Keratinocyte (primary cell): ENCODE data around the gene SNX3. TPM values are rescaled to one million over a fixed set of nuclear protein-coding genes. Genes with fewer than 3 reads are reported as not detected.

Experiments used
- DNase-seq: peaks from one replicate; pipeline ENCODE4 v3.0.0-alpha.2; 2011; ENCODE audit warnings: low read depth, missing footprints, low spot score
- FAIRE-seq: peaks from 2 replicates; lab custom pipeline; 2011; peaks lifted over from hg19 to GRCh38; lab: Jason Lieb, UNC
- H2AFZ ChIP-seq: 2 replicates; pipeline ENCODE4 v1.6.0; 2012; ENCODE audit warnings: low read length, control low read depth, inconsistent platforms; ENCODE audit not compliant: control insufficient read depth
- H3K27ac ChIP-seq: 2 replicates; pipeline ENCODE4 v1.5.1; 2011; ENCODE audit warnings: low read length; ENCODE audit not compliant: control insufficient read depth, insufficient read depth
- H3K27me3 ChIP-seq: 3 replicates; pipeline ENCODE4 v1.6.0; 2011; ENCODE audit warnings: low read length; ENCODE audit not compliant: control insufficient read depth, insufficient read depth; ENCODE audit errors: extremely low read depth
- H3K36me3 ChIP-seq, 2 experiments: 2 replicates in 1 of 2; 3 replicates in 1 of 2; pipeline ENCODE4 v1.5.1; 2011; ENCODE audit warnings: low read length in 2 of 2, mild to moderate bottlenecking in 1 of 2; ENCODE audit not compliant: control insufficient read depth in 2 of 2, insufficient read depth in 2 of 2; ENCODE audit errors: extremely low read depth in 1 of 2
- H3K4me1 ChIP-seq: 3 replicates; pipeline ENCODE4 v1.5.1; 2011; ENCODE audit warnings: low read length; ENCODE audit not compliant: control insufficient read depth, insufficient read depth; ENCODE audit errors: extremely low read depth
- H3K4me2 ChIP-seq: 3 replicates; pipeline ENCODE4 v1.6.0; 2011; ENCODE audit warnings: low read depth, low read length; ENCODE audit not compliant: control insufficient read depth, insufficient read depth; ENCODE audit errors: extremely low read depth
- H3K4me3 ChIP-seq, 3 experiments: fragments of 200-600 bp in 1 of 3; sonication (generic) in 1 of 3; 2 replicates in 2 of 3; 3 replicates in 1 of 3; pipeline ENCODE4 v1.5.1; 2011 to 2016; ENCODE audit warnings: low read length in 3 of 3, mild to moderate bottlenecking in 3 of 3, control low read depth in 2 of 3, inconsistent platforms in 1 of 3, low read depth in 1 of 3, mixed read lengths in 1 of 3, mixed run types in 1 of 3, moderate library complexity in 1 of 3; ENCODE audit not compliant: control insufficient read depth in 2 of 3, insufficient read depth in 2 of 3; ENCODE audit errors: extremely low read depth in 1 of 3
- H3K79me2 ChIP-seq: 2 replicates; pipeline ENCODE4 v1.6.0; 2012; ENCODE audit warnings: low read length; ENCODE audit not compliant: control insufficient read depth, insufficient read depth
- H3K9ac ChIP-seq: 3 replicates; pipeline ENCODE4 v1.6.0; 2011; ENCODE audit warnings: low read length; ENCODE audit not compliant: control insufficient read depth, insufficient read depth; ENCODE audit errors: extremely low read depth
- H3K9me1 ChIP-seq: 3 replicates; pipeline ENCODE4 v1.6.0; 2011; ENCODE audit warnings: low read length; ENCODE audit not compliant: control insufficient read depth, insufficient read depth; ENCODE audit errors: extremely low read depth
- H3K9me3 ChIP-seq: 2 replicates; pipeline ENCODE4 v1.5.1; 2012; ENCODE audit warnings: low read depth, low read length; ENCODE audit not compliant: control insufficient read depth
- H4K20me1 ChIP-seq: 3 replicates; pipeline ENCODE4 v1.6.0; 2011; ENCODE audit warnings: low read length; ENCODE audit not compliant: control insufficient read depth, insufficient read depth; ENCODE audit errors: extremely low read depth
- EZH2 ChIP-seq: IDR thresholded peaks from one replicate; pipeline ENCODE4 v1.6.1; 2012; ENCODE audit warnings: inconsistent platforms, mild to moderate bottlenecking, low read length, moderate library complexity
- dilution Hi-C: fragments of 300-500 bp; cut with MboI; formaldehyde crosslinking; loops from one replicate; pipeline ENCODE4 v1.7.0; 2020; ENCODE audit warnings: low sequenced_read_pairs; ENCODE audit not compliant: extremely low pct_ligation_motif_present
- polyA plus RNA-seq, 5 experiments: library from polyadenylated mRNA; depleted of rRNA in 3 of 5; stranded (reverse) in 3 of 5; stranded (forward) in 1 of 5; unstranded in 1 of 5; fragments of >200 nt; gene quantifications; 1 replicate in 1 of 5; 2 replicates in 3 of 5; 3 replicates in 1 of 5; pipeline versions ENCODE4 v1.2.1 to v1.2.3, GENCODE V29; 2011 to 2012; ENCODE audit warnings: missing spikeins in 2 of 5, low read depth in 1 of 5, low replicate concordance in 1 of 5
- TF ChIP-seq, protein P1 (sequence below), 3 experiments: IDR thresholded peaks in 1 of 3; conservative IDR thresholded peaks in 1 of 3; optimal IDR thresholded peaks in 1 of 3; 2 replicates in 2 of 3; 3 replicates in 1 of 3; pipeline versions ENCODE3 to v1.5.1; 2011; ENCODE audit warnings: low read length in 3 of 3, mild to moderate bottlenecking in 3 of 3, moderate library complexity in 2 of 3, control low read depth in 1 of 3, inconsistent platforms in 1 of 3; ENCODE audit not compliant: insufficient read depth in 2 of 3; ENCODE audit errors: extremely low read depth in 1 of 3

The SNX3 gene
- polyA plus RNA-seq, 1 donor (not counting 4 experiments of a cell fraction or from before 2014, with no cell fraction given): 460 TPM

DNA sequence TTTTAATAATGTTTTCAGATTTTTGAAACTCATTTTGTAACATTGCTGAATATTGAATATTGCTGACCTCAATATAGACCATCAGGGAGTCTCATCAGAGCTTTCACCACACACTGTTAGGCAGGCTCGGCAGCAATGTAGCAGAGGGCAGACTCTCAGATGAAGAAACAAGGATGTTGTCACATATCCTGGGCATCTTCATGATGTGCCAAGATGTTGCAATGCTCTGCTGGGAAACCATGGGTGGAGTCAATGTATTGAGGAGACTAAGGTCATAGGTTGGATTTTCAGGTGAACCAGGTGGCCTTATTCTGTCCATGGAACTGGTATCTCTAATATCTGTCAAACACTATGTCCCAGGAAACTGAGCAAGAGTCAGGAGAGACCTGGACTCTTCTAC lies 67.7 kb downstream of the SNX3 start:
- Histone ChIP-seq H3K79me2 (no peaks in the 10 kb centered on the region), H3K27me3 (peaks cover 5% of the 10 kb centered on the region), H3K27ac (no peak overlapping the region), H3K9ac (no peak overlapping the region), H3K4me3 (no peak overlapping the region), H3K4me1 (no peaks in the 10 kb centered on the region), H2AFZ (no peak overlapping the region), H3K4me2 (no peak overlapping the region), H3K9me3 (no peaks in the 10 kb centered on the region), H4K20me1 (no peaks in the 10 kb centered on the region), H3K36me3 (no peaks in the 10 kb centered on the region), H3K9me1 (no peaks in the 10 kb centered on the region)
- no peak for FAIRE-seq
- dilution Hi-C loops: no loop called here
- TF ChIP-seq, protein P1, sequence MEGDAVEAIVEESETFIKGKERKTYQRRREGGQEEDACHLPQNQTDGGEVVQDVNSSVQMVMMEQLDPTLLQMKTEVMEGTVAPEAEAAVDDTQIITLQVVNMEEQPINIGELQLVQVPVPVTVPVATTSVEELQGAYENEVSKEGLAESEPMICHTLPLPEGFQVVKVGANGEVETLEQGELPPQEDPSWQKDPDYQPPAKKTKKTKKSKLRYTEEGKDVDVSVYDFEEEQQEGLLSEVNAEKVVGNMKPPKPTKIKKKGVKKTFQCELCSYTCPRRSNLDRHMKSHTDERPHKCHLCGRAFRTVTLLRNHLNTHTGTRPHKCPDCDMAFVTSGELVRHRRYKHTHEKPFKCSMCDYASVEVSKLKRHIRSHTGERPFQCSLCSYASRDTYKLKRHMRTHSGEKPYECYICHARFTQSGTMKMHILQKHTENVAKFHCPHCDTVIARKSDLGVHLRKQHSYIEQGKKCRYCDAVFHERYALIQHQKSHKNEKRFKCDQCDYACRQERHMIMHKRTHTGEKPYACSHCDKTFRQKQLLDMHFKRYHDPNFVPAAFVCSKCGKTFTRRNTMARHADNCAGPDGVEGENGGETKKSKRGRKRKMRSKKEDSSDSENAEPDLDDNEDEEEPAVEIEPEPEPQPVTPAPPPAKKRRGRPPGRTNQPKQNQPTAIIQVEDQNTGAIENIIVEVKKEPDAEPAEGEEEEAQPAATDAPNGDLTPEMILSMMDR (optimal IDR thresholded peaks at IDR 0.05 in 1 of 3, IDR thresholded peaks at IDR 0.05 in 1 of 3, conservative IDR thresholded peaks at IDR 0.05 in 1 of 3; ENCODE audit: extremely low read depth in 1 of 3, insufficient read depth in 2 of 3, low read length in 3 of 3): no peak
- no peak for TF ChIP-seq EZH2
- DNase-seq: no peak

DNA sequence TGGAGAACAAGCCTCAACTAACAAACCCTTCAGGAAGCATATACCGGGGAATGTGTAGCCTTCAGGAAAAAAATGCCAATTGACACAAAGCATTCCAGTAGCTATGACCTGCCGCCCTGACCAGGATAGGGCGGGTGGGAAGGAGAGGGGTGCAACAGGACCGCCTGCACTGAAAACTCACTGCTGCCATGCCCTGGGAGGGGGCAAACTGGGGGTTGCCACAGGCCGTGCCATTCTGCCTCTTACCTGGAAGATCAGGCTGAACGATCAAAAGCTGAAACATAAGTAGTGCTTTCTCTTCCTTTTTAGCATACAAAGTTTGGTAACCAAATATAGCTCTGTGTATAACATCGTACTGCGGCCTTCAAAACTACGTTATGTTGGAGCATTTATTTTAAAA lies 73.3 kb downstream of the SNX3 start:
- Histone ChIP-seq H2AFZ (no peak overlapping the region), H3K4me2 (no peak overlapping the region), H3K27me3 (peaks cover 6% of the 10 kb centered on the region), H3K36me3 (no peaks in the 10 kb centered on the region), H3K27ac (no peak overlapping the region), H3K79me2 (no peaks in the 10 kb centered on the region), H3K9me1 (no peaks in the 10 kb centered on the region), H3K9ac (no peak overlapping the region), H3K4me3 (no peak overlapping the region), H4K20me1 (no peaks in the 10 kb centered on the region), H3K4me1 (no peaks in the 10 kb centered on the region), H3K9me3 (no peaks in the 10 kb centered on the region)
- FAIRE-seq (no peak), DNase-seq (no peak)
- TF ChIP-seq EZH2: no peak
- TF ChIP-seq, protein P1 (optimal IDR thresholded peaks at IDR 0.05 in 1 of 3, IDR thresholded peaks at IDR 0.05 in 1 of 3, conservative IDR thresholded peaks at IDR 0.05 in 1 of 3; ENCODE audit: extremely low read depth in 1 of 3, insufficient read depth in 2 of 3, low read length in 3 of 3): no peak
- dilution Hi-C loops: no loop called here
